Esophagus squamous epithelium (tissue), 5 donors: ENCODE measurements around the gene AK8. TPM values are rescaled to one million over a fixed set of nuclear protein-coding genes. Genes with fewer than 3 reads are reported as not detected.

Experiments
- DNase-seq: peaks from one replicate; lab custom pipeline; 2025; lab: John Stamatoyannopoulos, UW
- H3K27ac ChIP-seq, 4 donors: fragments of 200-600 bp; sonication (generic); one replicate each; pipeline ENCODE4 v1.5.1; 2016 to 2019; ENCODE audit warnings: mild to moderate bottlenecking in 1 of 4
- H3K27me3 ChIP-seq, 4 donors: fragments of 200-600 bp; sonication (generic); 1 replicate in 3 of 4; 2 replicates in 1 of 4; pipeline versions ENCODE4 v1.5.1 to v1.6.0; 2017 to 2021; ENCODE audit warnings: antibody characterized with exemption in 1 of 4
- H3K36me3 ChIP-seq, 3 donors: fragments of 200-600 bp; sonication (generic); one replicate each; pipeline ENCODE4 v1.5.1; 2016 to 2019
- H3K4me1 ChIP-seq, 3 donors: fragments of 200-600 bp; sonication (generic); one replicate each; pipeline ENCODE4 v1.5.1; 2017 to 2019
- H3K4me3 ChIP-seq, 4 donors: fragments of 200-600 bp; sonication (generic); 1 replicate in 3 of 4; 2 replicates in 1 of 4; pipeline ENCODE4 v1.5.1; 2016 to 2019; ENCODE audit warnings: mild to moderate bottlenecking in 2 of 4, moderate library complexity in 1 of 4
- H3K9me3 ChIP-seq, 3 donors: fragments of 200-600 bp; sonication (generic); one replicate each; pipeline ENCODE4 v1.5.1; 2016 to 2019
- CTCF ChIP-seq, 6 experiments: fragments of 450-650 bp in 4 of 6; fragments of 200-600 bp in 2 of 6; sonication (generic) in 2 of 6; IDR thresholded peaks; one replicate each; pipeline ENCODE4 v1.5.1; 2016 to 2019; ENCODE audit warnings: antibody characterized with exemption in 6 of 6, mild to moderate bottlenecking in 4 of 6, moderate library complexity in 4 of 6
- POLR2A ChIP-seq, 4 donors: fragments of 450-650 bp; IDR thresholded peaks; one replicate each; pipeline ENCODE4 v1.6.1; 2017; ENCODE audit warnings: antibody characterized with exemption in 4 of 4, mild to moderate bottlenecking in 4 of 4, moderate library complexity in 3 of 4
- WGBS, 2 donors: methylation state at CpG; one replicate each; pipeline ENCODE4 v1.1.5; 2018; 5-methylcytosine and 5-hydroxymethylcytosine counted together
- intact Hi-C: fragments of 100-400 bp; cut with DNase I; formaldehyde crosslinking; loops from one replicate; pipeline ENCODE4 v1.15.0; 2022
- total RNA-seq, 4 donors: library from RNA; depleted of rRNA; stranded (reverse); fragments of >200 nt; gene quantifications; one replicate each; pipeline ENCODE4 v1.1.0, GENCODE V29; 2016
- donor health status: DM: yes; HTN: yes; CAD: no.

AK8 gene
- total RNA-seq, 4 donors from 2014 or later: 0.38 to 1.1 (median 0.48) TPM; not detected in 1

- Histone ChIP-seq H3K27me3 (no peaks in the 10 kb centered on the region), H3K4me1 (peaks cover 0 to 14% (median 0%) of the 10 kb centered on the region in 3 donors), H3K4me3 (no peak overlapping the region), H3K27ac (no peak overlapping the region), H3K9me3 (no peaks in the 10 kb centered on the region), H3K36me3 (no peaks in the 10 kb centered on the region)
- WGBS, 2 donors: 100% methylated on average over 1 of the region's 9 CpGs; no CpG with 5 or more reads in 1 of the 2 donors
- intact Hi-C loops: loop anchor here (10.0 kb wide), 1 partner anchor 118 kb away; the partner anchor contains the start of gene GTF3C4
- no peak for TF ChIP-seq CTCF (IDR thresholded peaks at IDR 0.05)
- TF ChIP-seq POLR2A (IDR thresholded peaks at IDR 0.05): no peak
- no peak for DNase-seq
These were observed 85.5 kb downstream of the AK8 start for GRCh38 chr9:132792547-132792946.

- DNase-seq: no peak
- no peaks in the 10 kb centered on the region for H3K36me3 ChIP-seq
- peaks cover 0 to 14% (median 0%) of the 10 kb centered on the region in 3 donors for H3K4me1 ChIP-seq
- H3K4me3 ChIP-seq: no peak overlapping the region
- H3K27me3 ChIP-seq: no peaks in the 10 kb centered on the region
- 78 to 87% methylated on average over 3 to 4 of the region's 5 CpGs for WGBS, 2 donors
- intact Hi-C loops: loop anchor here (10.0 kb wide), 1 partner anchor 117 kb away; the partner anchor contains the start of gene GTF3C4
- TF ChIP-seq CTCF (IDR thresholded peaks at IDR 0.05) (no peak), POLR2A (IDR thresholded peaks at IDR 0.05) (no peak)
- H3K27ac ChIP-seq: no peak overlapping the region
- H3K9me3 ChIP-seq: no peaks in the 10 kb centered on the region
These were observed 86.3 kb downstream of the AK8 start for GRCh38 chr9:132791699-132792240.

- no peaks in the 10 kb centered on the region for H3K9me3 ChIP-seq
- H3K27ac ChIP-seq: no peak overlapping the region
- intact Hi-C loops: loop anchor here (10.0 kb wide), 1 partner anchor 115 kb away; the partner anchor contains the start of gene GTF3C4
- no peak for DNase-seq
- no peak overlapping the region for H3K4me3 ChIP-seq
- TF ChIP-seq POLR2A (IDR thresholded peaks at IDR 0.05): no peak
- TF ChIP-seq CTCF (IDR thresholded peaks at IDR 0.05): no peak
- no peaks in the 10 kb centered on the region for H3K36me3 ChIP-seq
- 56 to 73% methylated on average over 3 of the region's 3 CpGs for WGBS, 2 donors
- H3K27me3 ChIP-seq: peaks cover 0 to 6% (median 0%) of the 10 kb centered on the region in 4 donors
- H3K4me1 ChIP-seq: peaks cover 0 to 14% (median 0%) of the 10 kb centered on the region in 3 donors
These were observed 88.4 kb downstream of the AK8 start for GRCh38 chr9:132789719-132790118.

- 68 to 71% methylated on average over 1 of the region's 1 CpG for WGBS, 2 donors
- Histone ChIP-seq H3K27ac (no peak overlapping the region), H3K27me3 (peaks cover 0 to 6% (median 0%) of the 10 kb centered on the region in 4 donors), H3K4me3 (no peak overlapping the region), H3K9me3 (no peaks in the 10 kb centered on the region), H3K4me1 (peaks cover 0 to under 1% (median 0%) of the 10 kb centered on the region in 3 donors), H3K36me3 (no peaks in the 10 kb centered on the region)
- TF ChIP-seq CTCF (IDR thresholded peaks at IDR 0.05) (no peak), POLR2A (IDR thresholded peaks at IDR 0.05) (no peak)
- DNase-seq: no peak
- intact Hi-C loops: no loop called here
These were observed 89.7 kb downstream of the AK8 start for GRCh38 chr9:132788378-132788777.

GRCh38 chr9:132787748-132788159 lies 90.3 kb downstream of the AK8 start:
- Histone ChIP-seq H3K36me3 (no peaks in the 10 kb centered on the region), H3K9me3 (no peaks in the 10 kb centered on the region), H3K27me3 (peaks cover 0 to 6% (median 0%) of the 10 kb centered on the region in 4 donors), H3K27ac (no peak overlapping the region), H3K4me3 (no peak overlapping the region), H3K4me1 (no peaks in the 10 kb centered on the region)
- DNase-seq: no peak
- 54 to 88% methylated on average over 1 of the region's 1 CpG for WGBS, 2 donors
- no peak for TF ChIP-seq POLR2A (IDR thresholded peaks at IDR 0.05)
- no peak for TF ChIP-seq CTCF (IDR thresholded peaks at IDR 0.05)
- intact Hi-C loops: no loop called here
